GM10266 (cell line): ENCODE measurements around the gene RAPGEF3.

Experiments used
- DNase-seq: peaks from one replicate; pipeline ENCODE4 v3.0.0; 2012; ENCODE audit errors: extremely low spot score
- TF ChIP-seq, protein P1 (sequence below): IDR thresholded peaks from 2 replicates; pipeline ENCODE4 v1.5.1; 2012; ENCODE audit warnings: mild to moderate bottlenecking, low read depth; ENCODE audit not compliant: control insufficient read depth, insufficient read depth; ENCODE audit errors: missing control alignments

Gene RAPGEF3

DNA sequence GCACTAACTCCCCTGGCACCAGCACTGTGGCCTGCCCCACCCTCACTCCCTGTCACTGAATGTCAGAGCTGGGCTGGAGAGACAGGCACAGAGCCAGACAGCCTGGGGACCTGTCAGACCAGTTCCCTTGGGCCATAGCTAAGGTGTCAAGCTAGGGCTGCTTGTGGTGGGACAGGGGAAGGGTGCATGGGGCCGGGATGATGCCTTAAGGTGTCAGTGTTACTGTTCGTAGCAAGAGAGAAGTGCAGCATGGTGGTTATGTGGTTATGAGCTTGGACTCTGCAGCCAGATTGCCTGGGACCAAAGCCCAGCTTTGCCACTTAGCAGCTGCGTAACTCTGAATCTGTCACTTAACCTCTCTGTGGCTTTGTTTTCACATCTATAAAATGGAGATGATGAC is 3.8 kb downstream of the RAPGEF3 start:
- TF ChIP-seq, protein P1, sequence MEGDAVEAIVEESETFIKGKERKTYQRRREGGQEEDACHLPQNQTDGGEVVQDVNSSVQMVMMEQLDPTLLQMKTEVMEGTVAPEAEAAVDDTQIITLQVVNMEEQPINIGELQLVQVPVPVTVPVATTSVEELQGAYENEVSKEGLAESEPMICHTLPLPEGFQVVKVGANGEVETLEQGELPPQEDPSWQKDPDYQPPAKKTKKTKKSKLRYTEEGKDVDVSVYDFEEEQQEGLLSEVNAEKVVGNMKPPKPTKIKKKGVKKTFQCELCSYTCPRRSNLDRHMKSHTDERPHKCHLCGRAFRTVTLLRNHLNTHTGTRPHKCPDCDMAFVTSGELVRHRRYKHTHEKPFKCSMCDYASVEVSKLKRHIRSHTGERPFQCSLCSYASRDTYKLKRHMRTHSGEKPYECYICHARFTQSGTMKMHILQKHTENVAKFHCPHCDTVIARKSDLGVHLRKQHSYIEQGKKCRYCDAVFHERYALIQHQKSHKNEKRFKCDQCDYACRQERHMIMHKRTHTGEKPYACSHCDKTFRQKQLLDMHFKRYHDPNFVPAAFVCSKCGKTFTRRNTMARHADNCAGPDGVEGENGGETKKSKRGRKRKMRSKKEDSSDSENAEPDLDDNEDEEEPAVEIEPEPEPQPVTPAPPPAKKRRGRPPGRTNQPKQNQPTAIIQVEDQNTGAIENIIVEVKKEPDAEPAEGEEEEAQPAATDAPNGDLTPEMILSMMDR, result no peak
- DNase-seq, result no peak

DNA sequence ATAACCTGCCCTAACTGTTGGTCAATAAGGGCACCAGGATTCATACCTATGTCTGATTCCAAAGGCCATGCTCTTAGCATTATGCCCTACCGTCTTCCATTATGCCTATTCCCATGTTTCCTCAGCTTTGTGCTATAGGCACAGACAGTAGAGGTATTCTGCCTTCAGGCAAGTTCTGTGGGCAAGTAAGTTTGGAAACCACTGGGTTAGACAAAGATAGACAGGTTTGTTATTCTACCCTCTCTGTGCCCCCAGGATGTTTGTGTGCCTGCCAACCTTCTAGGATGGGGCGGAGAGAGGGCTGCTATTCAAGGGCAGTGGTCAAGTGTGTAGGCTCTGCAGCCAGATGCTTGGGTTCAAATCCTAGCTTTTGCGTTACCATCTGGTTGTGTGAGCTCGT is 4.6 kb downstream of the RAPGEF3 start:
- TF ChIP-seq, protein P1, result no peak

DNA sequence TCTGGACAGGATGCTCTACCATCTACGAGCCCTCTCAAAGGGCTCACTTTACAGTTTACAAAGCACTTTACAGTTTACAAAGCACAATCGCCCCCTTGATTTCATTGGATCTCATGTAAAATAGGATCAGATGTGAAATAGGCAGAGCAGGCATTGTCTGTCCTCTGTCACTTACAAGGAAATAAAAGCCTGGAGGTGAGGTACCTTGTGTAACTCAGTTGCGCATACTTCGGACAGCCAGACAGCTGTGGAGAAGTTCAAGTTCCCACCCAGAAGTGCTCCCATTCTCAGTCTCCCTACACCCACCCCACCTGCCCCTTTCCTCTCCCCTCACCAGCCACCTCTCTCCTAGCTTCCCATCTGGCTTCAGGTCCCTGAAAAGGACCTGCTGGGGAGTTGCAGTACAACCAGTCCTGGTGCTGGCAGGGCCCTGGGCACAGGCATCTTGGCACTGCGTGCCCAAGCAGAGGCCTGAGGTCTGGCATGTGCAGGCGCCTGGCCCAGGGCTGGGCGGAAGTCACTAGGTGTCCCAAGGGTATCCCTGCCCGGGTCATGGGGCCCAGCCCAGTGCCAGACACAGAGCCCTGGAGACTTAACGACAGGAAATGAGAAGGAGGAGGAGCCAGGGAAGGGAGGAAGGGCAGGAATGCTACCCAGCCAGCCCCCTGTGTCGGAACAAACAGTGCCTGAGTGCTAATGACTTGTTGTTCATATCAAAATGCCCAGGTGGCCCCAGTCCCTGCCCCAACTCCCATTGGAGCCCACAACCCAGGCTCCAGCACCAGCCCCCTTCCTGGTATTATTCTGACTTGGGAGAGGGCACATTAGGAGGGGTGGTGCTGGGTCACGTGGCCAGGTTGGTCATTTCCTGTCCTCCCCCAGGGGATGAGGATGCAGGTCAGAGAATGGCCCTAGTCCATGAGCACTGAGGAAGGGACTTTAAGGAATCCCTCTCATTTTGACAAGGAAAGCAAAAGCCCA is 5.4 kb downstream of the RAPGEF3 start:
- TF ChIP-seq, protein P1, result no peak
- DNase-seq, result no peak

More for the DNA sequence above, 4.6 kb downstream of the RAPGEF3 start:
- DNase-seq, result no peak

GRCh38 chr12:47752552-47752951 is 6.1 kb downstream of the RAPGEF3 start:
- DNase-seq, result no peak

DNA sequence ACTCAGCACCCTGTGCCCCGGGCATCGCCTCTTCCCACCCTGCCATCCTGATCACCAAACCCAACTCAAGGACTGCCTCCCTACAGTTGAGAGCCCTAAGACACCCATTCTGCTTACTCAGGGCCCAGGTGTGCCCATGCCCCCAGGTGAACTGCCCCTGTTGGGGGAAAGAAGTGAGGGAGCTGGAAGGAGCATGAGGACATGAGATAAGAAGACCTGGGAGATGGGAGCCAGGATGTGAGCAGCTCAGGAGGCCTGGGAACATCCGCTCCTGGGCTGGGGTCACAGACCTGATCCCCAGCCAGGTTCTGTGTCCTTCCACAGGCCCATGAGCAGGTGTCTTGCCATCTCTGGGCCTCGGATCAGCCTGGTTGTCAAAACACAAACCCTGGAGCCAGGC is 6.6 kb downstream of the RAPGEF3 start:
- DNase-seq, result no peak
- TF ChIP-seq, protein P1, result no peak

More at GRCh38 chr12:47752552-47752951, 6.1 kb downstream of the RAPGEF3 start:
- TF ChIP-seq, protein P1, result no peak

DNA sequence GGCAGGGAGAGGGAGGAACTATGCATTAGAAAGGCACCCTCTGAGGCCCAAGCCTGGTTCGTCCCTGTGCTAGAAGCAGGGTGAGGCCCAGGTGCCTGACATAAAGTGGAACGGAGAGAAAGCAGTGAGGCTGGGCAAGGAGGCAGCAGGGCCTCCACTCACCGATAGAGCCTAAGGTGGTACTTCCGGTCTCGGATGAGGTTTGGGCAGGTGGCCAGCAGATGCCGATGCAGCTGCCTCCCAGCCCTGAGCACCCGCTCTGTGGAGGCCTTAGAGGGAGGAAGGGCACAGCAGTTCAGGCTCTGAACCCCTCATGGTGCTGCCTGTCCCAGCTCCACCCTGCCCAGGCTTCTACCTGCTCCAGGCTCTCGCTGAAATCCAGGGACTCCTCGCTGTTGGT is 7.1 kb downstream of the RAPGEF3 start:
- DNase-seq, result no peak

DNA sequence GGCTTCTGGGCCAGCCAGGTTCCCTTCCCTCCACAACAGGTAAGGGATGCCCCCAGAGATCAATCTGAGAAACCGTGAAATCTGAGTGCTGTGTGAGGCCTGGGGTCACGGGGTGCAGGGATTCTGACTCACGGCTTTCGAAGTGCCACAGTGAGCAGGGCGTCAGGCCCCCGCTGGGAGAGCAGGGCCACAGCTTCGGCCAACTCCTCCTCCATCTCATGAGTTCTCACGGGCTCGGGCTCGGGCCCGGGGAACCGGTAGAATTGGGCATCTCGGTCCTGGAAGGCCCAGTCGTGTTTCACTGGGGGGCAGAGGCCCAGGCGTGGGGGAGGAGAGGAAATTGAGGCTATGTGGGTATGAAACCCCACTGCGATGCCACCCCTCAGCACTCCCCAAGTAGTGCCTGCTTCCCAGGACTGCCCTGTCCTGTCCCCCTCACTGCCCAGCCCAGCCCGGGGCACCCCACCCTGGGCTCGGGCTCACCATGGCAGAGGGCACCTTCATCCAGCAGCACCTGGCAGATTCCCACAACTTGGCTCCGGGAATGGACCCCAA is 7.7 kb downstream of the RAPGEF3 start:
- DNase-seq, result no peak
- TF ChIP-seq, protein P1, result no peak

More for the DNA sequence above, 7.1 kb downstream of the RAPGEF3 start:
- TF ChIP-seq, protein P1, result no peak
